GM10266 (cell line): ENCODE measurements around the gene ADCY9.

Source experiments
- DNase-seq: peaks from one replicate; pipeline ENCODE4 v3.0.0; 2012; ENCODE audit errors: extremely low spot score
- CTCF ChIP-seq: IDR thresholded peaks from 2 replicates; pipeline ENCODE4 v1.5.1; 2012; ENCODE audit warnings: mild to moderate bottlenecking, low read depth; ENCODE audit not compliant: control insufficient read depth, insufficient read depth; ENCODE audit errors: missing control alignments

The ADCY9 gene

GRCh38 chr16:4016005-4016352 lies 100.3 kb downstream of the ADCY9 start:
- no peak for TF ChIP-seq CTCF

GRCh38 chr16:4015275-4016004 lies 100.8 kb downstream of the ADCY9 start:
- no peak for DNase-seq
- TF ChIP-seq CTCF = no peak

More at GRCh38 chr16:4016005-4016352, 100.3 kb downstream of the ADCY9 start:
- no peak for DNase-seq

GRCh38 chr16:4011940-4012629 lies 104.2 kb downstream of the ADCY9 start:
- no peak for TF ChIP-seq CTCF
- DNase-seq = no peak

GRCh38 chr16:4011225-4011939 lies 104.9 kb downstream of the ADCY9 start:
- DNase-seq = no peak
- no peak for TF ChIP-seq CTCF

GRCh38 chr16:4010225-4011158 lies 105.8 kb downstream of the ADCY9 start:
- no peak for TF ChIP-seq CTCF
- DNase-seq = no peak

GRCh38 chr16:4009177-4009576 lies 107.1 kb downstream of the ADCY9 start:
- no peak for DNase-seq
- TF ChIP-seq CTCF = no peak
